HG02973 (cell line): ENCODE data around the gene ATP12A.

ENCODE experiments used
- ATAC-seq: cut with Tn5 transposase; IDR thresholded peaks from one replicate; pipeline ENCODE4 v1.9.1; 2021; ENCODE audit warnings: moderate library complexity; ENCODE audit not compliant: unreplicated experiment

The ATP12A gene

DNA sequence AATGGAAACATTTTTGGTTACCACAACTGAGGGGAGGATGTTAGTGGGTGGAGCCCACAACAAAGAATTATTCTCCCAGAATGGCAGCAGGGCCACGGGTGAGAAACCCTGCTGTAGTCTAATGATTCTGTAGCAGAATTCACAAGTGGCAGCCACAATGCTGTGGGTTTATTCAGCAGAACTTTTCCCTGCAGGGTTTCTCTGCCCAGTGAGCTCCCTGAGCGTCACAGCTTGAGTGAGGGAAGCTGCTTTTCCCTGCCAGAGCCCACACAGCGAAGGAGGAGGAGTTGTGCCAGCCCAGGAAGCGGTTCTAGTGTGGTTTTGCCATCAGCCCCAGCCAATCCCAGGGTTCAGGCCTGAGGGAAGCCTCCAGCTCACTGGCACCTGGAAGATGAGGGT is 4.4 kb downstream of the ATP12A start:
- no peak for ATAC-seq

DNA sequence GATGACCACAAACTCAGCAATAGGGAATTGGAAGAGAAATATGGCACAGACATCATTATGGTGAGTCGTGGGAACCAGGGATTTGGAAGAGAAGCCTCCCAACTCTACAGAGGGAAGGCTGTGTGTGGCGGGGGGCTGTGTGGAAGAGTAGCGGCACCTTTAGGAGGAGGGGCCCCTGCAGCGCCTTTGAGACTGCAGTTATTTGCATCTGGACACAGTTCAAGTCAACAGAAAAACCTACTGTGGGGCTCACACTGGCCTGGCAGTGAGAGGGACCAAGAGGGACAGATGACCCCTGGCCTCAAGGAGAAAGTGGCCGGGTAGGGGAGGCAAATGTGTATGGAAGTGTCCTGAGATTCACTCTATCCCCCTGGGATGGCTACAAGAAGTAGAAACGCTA is 5.1 kb downstream of the ATP12A start:
- ATAC-seq: no peak

DNA sequence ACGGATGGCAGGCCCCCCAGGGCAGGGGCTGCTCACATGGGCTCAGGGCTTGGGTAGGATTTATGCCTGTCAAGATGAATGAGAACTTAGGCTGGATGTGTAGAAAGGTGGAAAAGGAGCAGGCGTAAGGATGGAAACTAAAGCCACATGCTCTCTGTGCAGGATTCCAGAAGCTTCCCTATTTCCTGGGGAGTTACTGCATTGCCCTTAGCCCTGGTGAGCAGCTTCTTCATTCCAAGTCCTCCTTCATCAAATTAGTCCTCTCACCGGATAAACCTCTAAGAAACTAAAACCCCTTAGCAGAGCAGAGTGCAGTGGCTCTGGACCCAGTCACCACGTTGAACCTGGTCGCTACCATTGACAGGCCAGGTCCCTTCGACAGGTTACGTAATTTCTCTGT is 7.4 kb downstream of the ATP12A start:
- no peak for ATAC-seq

DNA sequence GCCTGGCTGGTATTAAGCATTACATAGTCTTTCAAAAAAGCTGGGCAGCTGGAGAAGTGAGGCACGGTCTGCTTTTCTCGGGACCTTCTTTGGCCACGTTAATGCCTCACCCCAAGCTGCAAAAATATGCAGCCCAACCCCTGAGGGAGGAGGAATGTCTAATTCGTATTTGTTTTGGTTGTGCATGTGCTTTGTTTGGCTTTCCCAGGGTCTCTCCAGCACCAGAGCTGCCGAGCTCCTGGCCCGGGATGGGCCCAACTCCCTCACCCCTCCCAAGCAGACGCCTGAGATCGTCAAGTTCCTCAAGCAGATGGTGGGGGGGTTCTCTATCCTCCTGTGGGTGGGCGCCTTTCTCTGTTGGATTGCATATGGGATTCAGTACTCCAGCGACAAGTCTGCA is 7.9 kb downstream of the ATP12A start:
- ATAC-seq: no peak

DNA sequence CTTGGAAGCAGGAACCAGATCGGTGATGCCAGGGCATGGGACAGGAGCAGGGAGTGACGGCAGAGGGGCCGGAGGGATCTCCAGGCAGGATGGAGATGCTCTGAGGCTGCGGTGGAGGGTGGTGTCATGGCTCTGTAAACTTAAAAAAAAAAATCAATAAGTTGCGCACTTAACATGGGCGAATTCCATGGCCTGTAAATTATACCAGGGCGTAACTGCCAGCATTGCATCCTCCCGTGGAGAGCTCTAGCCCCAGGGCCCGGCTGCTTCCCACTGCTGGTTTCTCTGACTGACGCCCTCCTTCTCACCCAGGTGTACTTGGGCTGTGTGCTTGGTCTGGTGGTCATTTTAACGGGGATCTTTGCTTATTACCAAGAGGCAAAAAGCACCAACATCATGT is 8.7 kb downstream of the ATP12A start:
- no peak for ATAC-seq

DNA sequence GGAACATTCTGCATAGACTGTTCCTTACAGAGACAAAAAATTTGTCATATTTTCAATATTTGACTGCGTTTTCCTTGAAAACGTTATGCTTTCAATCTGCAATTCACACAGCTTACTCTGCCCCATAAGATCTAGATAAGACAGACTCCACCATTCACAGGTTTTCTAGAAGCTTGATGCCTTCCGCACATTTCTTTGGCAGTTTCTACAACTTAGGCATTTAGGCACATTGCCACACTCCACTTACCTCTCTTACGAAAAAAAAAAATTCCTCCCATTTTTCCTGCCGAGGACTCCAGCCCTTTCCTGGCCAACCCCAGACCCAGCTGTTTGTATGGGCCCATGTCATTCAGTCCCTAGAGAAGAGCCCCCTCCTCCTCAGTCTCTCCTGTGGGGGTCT is 11.2 kb downstream of the ATP12A start:
- ATAC-seq: no peak

DNA sequence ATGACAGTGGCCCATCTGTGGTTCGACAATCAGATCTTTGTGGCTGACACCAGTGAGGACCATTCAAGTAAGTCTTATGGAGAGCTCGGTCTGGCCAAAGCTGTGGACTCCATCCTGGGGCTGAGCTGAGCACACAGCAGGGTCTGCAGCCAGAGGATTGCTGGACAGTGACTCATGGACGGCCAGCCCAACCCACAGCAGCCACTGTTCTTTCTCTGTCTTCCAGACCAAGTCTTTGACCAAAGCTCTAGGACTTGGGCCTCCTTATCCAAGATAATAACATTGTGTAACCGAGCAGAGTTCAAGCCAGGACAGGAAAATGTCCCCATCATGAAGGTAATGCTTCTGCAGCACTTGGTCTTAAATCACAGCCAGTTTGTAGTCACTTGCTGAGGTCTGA is 12.4 kb downstream of the ATP12A start:
- ATAC-seq: no peak

DNA sequence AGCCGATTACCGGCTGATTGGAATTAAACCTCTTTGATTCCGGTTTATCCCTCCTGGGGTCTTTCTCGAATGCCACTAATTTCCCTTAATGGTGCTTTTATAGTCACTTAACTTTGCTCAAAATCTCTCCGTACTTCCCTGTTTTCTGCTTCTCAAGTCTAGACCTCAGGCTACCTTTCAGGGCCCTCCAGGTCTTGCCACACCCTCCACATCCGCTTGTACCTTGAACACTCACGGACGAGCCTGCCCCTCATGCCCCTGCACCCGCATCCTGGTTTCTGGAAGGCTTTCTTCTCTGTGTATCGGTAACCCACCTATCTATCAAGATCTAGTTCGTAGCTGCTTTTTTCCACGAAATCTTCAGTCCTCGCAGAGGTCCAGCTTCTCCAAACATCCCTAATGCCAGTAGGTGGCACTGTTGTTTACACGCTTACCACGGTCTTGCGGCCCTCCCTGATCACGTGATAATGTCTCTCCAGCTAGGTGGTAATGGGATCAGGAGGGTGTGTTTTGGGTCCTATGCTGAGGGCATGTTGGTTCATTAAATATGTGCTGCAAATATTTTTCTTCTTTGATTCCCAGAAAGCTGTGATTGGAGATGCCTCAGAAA is 13.8 kb downstream of the ATP12A start:
- ATAC-seq: no peak

DNA sequence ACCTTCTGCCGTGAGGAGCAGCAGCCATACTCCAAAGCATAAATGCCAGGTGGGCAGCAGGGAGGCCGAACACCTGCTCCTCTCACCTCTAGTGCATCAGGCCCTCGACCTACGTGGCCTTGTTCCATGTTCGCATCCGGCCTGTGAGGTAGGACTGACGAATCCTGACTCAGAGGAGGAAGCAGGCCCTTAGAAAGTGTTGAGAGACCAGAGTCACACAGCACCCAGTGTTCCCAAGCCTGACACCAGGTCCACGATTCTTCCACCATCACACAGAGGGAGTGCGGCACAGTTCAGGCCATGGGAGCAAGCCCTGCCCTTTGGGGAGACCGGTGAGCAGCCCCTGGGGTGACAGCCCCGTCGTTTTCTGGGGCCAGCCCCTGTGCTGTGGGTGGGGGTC is 14.7 kb downstream of the ATP12A start:
- no peak for ATAC-seq

DNA sequence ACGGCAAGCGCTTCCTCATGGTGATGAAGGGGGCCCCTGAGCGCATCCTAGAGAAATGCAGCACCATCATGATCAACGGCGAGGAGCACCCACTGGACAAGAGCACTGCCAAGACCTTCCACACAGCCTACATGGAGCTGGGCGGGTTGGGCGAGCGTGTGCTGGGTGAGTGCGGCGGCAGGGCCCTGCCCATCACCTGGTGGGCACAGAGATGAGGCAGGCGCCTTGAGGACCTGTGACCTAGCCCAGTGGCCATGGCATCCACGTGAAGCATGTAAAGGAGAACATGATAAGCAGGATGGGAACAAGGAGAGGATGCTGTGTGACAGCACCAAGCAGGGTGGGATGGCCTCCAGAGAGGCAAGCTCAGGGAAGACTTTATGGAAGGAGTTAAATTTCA is 18.5 kb downstream of the ATP12A start:
- no peak for ATAC-seq

DNA sequence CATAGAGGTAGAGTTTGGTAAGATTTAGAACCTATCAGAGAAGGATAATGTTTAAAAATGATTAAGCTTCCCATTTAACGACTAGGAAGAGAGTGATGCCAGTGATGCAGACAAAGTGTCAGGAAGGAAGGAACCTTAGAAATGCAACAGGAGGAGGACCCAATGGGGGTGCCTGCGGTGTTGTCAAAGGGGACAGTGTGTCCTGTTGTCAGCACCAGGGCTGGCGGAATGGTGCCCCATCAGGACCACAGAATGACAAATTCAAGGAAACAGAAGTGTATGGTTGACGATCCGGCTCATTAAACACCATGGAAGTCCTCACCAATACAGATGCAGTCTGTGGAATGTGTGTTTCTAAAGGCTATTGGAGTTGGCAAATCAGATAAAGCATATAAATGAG is 19.3 kb downstream of the ATP12A start:
- no peak for ATAC-seq

DNA sequence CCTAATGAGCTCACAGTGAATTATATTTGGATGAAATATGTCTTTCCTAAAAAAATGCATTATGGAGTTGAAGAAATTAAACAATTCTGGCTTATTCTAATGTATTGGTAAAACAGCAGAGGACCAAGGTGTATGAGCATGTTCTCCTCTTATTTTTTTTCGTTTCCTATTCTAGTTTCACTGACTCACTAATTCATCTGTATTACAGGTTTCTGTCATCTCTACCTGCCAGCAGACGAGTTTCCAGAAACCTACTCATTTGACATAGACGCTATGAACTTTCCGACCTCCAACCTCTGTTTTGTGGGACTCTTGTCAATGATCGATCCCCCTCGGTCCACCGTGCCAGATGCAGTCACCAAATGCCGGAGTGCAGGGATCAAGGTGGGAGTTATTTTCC is 20.3 kb downstream of the ATP12A start:
- no peak for ATAC-seq

DNA sequence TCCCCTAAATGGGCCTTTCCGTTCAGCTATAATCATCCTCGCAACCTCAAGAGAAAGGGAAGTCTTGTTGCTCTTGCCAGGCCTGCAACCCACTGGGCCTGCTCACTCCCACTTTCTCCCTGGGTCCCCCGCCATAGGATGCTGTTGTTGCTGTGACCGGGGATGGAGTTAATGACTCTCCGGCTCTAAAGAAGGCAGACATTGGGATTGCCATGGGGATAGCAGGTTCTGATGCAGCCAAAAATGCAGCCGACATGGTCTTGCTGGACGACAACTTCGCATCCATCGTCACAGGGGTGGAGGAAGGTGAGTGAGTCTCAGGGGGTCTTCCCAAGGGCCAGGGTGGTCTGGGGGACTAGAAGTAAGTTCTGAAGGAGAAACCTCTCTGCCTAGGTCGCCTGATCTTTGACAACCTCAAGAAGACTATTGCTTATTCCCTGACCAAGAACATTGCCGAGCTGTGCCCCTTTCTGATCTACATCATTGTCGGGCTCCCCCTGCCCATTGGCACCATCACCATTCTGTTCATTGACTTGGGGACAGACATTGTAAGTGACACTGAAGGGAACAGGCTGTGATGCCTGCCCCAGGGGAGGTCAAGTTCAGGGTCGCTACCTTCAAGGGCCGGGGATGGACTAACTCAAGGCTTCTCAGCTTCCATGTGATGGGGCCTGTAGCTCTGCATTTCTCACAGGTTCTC is 26.8 kb downstream of the ATP12A start:
- no peak for ATAC-seq

DNA sequence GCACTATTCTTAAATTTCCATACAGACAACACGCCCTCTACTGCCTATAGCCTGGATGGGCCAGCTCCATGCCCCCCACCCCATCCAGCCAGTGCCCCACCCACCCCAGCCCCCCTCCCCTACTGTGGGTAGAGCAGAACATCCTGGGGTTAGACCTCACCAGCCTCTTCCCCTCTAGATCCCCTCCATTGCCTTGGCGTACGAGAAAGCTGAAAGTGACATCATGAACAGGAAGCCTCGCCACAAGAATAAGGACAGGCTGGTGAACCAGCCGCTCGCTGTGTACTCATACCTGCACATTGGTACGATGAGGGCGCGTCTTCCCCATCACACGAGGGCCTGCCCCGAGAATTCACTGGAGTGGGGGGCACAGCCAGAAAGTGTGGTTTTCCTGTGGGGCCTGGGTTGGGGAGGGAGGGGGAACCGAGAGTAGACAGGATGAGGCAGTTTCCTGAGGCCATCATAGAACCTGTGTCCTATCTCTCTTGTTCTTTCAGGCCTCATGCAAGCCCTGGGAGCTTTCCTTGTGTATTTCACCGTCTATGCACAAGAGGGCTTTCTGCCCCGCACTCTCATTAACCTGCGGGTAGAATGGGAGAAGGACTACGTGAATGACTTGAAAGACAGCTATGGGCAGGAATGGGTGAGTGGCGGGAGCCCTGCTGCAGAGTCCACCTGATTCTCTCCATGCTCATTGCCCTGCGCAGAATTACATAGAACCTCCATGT is 29.1 kb downstream of the ATP12A start:
- ATAC-seq: peak; percentile 67

DNA sequence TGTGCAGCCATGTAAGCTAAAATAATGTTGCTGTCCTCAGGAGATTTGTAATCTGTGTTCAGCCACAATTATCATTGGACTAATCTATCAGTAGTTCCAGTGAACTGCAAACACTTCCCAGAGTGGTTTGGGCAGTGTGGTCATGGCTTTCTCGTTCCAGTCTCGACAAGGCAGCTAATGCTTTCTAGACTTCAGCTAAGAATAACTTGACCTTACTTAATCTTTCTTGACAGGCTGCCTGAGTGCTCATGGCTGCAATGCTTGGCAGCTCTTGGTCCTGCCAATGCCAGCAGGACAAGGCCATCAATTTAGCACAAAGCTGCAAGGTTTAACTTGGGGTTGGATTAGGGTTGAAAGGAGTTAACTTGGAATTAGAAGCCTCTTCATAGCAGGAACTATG is 32.8 kb downstream of the ATP12A start:
- no peak for ATAC-seq

DNA sequence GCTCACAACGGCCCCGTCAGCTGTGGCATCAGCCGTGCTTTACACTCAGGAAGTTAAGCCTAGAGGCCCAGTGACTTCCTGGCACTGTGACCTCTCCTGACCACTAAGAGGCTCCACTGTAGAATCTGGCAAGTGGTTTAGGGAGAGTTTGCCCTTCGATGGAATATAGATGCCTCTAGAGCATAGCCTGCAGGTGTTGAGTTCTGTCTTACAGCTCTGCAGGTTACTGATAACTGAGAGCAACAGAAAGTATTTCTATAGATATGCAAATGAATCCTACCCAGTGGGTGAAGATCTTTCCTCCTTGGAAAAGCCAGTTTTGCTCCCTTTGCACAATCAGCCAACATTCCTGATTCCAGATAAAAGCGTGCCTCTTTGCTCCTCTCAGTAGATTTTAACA is 35.8 kb downstream of the ATP12A start:
- no peak for ATAC-seq

DNA sequence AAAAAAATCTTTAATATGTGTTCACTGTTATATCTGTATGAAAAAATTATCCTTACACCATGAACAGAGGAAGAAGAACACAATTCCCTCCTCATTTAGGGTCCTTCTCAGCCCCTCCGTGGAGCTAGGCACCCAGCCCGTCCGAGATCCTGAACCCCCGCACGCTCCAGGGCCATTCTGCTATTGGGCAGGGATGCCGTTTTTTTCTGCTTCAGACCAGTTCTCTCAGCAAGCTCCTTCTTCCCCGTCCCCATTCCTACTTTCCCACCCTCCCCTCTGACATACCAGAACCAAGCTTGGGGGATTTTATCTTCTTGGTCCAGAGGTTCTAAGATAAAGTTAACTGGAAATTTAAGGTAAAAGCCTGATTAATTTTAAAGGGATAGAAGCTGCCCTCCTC is 36.2 kb downstream of the ATP12A start:
- no peak for ATAC-seq

DNA sequence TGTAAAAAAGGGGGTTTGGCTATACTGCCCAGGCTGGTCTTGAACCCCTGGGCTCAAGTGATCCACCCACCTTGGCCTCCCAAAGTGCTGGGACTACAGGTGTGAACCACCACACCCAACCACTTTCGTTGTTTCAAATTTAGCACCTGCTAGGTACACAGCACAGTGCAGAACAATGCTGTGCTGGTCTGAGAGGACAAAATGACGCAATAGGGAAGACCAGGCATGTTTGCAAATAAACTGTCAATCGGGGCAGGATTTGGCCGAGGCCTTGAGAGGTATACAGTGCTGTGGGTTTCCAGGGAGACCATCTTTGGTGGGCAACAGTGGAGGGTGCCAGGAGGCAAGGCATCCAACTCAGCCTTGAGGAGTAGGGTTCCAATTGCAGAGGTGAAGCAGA is 37.0 kb downstream of the ATP12A start:
- ATAC-seq: no peak

DNA sequence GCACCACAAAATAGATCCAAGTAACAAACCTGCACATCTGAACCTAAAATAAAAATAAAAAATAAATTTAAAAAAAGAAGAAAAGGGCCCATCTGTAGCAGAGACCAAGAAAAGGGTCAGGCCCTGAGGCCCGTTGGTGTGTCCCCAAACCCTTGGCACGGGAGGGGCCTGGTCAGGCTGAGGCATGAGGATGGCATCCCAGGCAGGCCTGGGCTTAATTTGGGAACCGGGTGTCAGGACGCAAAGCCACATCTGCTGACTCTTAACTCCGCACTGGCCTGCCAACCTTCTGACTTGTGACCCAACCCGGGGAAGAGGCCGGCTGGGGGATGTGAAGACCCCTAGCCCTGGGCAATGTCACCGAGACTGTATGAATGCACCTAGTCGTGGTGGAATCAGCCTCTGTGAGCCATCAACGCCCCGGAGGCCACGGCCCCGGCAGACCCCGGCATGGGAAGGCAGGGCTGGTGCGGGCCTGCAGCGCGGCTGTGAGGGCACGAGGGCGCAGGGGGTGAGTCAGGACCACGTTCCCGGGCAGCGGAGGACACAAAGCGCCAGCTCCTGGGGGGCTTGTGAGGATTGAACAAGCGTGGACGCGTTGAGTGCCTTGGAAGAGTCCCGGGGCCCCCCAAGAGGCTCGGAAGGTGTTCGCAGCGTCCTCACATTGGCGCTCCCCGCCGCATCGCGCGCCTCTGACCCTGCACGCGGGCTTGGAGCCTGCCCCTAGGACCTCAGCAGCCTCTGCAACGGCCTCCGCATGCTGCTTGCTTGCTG is 38.2 kb downstream of the ATP12A start:
- no peak for ATAC-seq

DNA sequence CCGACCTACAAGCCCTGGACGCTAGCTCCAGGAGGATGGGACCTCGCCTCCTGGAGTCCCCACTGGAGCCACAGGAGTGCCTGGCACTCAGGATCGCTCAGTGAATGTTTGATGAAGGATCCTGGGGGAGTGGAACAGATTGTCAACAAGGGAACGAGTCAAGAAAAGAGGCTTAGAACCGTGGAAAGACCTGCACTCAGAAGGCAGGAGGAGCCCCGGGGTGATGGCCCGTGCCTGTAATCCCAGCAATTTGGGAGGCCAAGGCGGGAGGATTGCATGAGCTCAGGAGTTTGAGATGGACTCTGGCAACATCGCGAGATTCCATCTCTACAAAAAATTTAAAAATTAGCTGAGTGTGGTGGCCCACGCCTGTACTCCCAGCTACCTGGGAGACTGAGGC is 38.9 kb downstream of the ATP12A start:
- ATAC-seq: no peak

DNA sequence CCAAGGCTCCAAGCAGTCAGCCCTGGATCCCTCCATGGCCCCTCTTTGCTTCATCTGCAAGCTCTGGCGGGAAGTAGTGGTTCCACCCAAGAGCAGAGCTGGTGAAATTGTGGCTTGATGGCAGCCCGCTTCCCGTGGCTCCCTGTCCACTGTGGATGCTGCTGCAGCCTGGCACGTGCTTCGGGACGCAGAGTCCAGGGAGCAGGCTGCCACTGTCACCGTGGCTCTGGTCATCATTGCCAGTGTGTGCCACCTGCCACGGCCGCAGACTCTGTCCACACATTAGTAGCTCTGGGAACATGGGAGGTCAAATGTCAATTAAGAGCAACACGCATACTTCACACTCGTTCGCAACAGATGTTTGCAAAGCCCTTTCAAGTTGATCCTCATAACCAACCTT is 43.0 kb downstream of the ATP12A start:
- no peak for ATAC-seq

DNA sequence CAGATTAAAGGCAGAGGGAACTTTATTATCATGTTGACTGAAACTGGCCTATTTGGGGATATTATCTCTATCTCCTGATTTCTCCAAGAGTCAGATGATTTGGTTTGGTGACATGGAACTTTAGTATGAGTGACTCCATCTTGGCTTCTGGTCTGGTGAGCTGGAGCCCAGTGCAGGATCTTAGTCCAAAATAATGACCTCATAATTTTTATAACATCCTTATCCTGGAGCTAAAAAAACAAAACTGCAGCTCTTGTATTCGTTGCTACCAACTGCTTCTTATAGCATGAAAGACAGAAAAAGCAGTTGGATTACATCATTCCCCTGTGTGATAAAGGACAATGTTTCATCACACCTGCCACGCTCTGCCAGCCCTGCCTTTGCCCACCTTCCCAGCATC is 44.5 kb downstream of the ATP12A start:
- no peak for ATAC-seq
